Measurements from ENCODE around the gene OTOA. TPM values are rescaled to one million over a fixed set of nuclear protein-coding genes. Genes with fewer than 3 reads are reported as not detected.
A peak's percentile ranks its signal among the peaks of the same experiment; 100 is the strongest.

The OTOA gene
- total RNA-seq, 1 experiment from 2014 or later, result 0.11 TPM

GRCh38 chr16:21685034-21685455 lies 21.3 kb downstream of the OTOA start:
- H3K27ac ChIP-seq (ENCODE audit: insufficient read length, low read depth, low read length), result no peak overlapping the region
- H3K27me3 ChIP-seq (ENCODE audit: insufficient read depth, low read length), result no peaks in the 10 kb centered on the region
- TF ChIP-seq CTCF (conservative IDR thresholded peaks at IDR 0.05), result no peak
- no peak overlapping the region for H3K23ac ChIP-seq (ENCODE audit: insufficient read length, low read depth, low read length)
- H3K79me2 ChIP-seq (ENCODE audit: insufficient read depth, low read length), result no peaks in the 10 kb centered on the region
- peak; percentile 70 for DNase-seq
- no peak overlapping the region for H2BK120ac ChIP-seq (ENCODE audit: low read depth, low read length, poor library complexity, severe bottlenecking)
- Mint-ChIP-seq H3K36me3 (ENCODE audit: insufficient read depth in 1 of 3, low read depth in 3 of 3) (no peaks in the 10 kb centered on the region), H3K27me3 (ENCODE audit: low read depth) (peaks cover 19% of the 10 kb centered on the region), H3K27ac (no peak overlapping the region), H3K4me3 (no peak overlapping the region), H3K9me3 (peaks cover 3 to 5% of the 10 kb centered on the region in 2 experiments; a peak in 4 of 5 replicates), H3K4me1 (peaks cover 2% of the 10 kb centered on the region in 2 experiments; a peak in 1 of 4 replicates)
- H3T11ph ChIP-seq (ENCODE audit: low read length), result no peak overlapping the region
- no peaks in the 10 kb centered on the region for H3K79me1 ChIP-seq (ENCODE audit: insufficient read depth, low read depth, low read length, poor library complexity, severe bottlenecking)
- H2BK15ac ChIP-seq (ENCODE audit: low read depth, low read length), result no peak overlapping the region
- no peak overlapping the region for H3K4ac ChIP-seq (ENCODE audit: low read depth, low read length)
- H4K91ac ChIP-seq (ENCODE audit: insufficient read length, low read depth, low read length), result no peak overlapping the region
- no peaks in the 10 kb centered on the region for H4K20me1 ChIP-seq (ENCODE audit: control insufficient read depth, insufficient read depth, insufficient read length)
- H2BK12ac ChIP-seq (ENCODE audit: insufficient read length, low read depth, low read length), result no peak overlapping the region
- H3K4me2 ChIP-seq (ENCODE audit: insufficient read depth, insufficient read length, low read length), result no peak overlapping the region
- H3K14ac ChIP-seq (ENCODE audit: insufficient read depth, low read length), result no peak overlapping the region
- no peaks in the 10 kb centered on the region for H3K23me2 ChIP-seq (ENCODE audit: insufficient read length, low read depth, low read length, poor library complexity, severe bottlenecking)
- no peak overlapping the region for H2AFZ ChIP-seq (ENCODE audit: low read length)
- H4K8ac ChIP-seq (replicated peaks; ENCODE audit: insufficient read length, low read depth, low read length), result no peak overlapping the region
- no peak overlapping the region for H4K5ac ChIP-seq (ENCODE audit: insufficient read length, low read depth, low read length)
- H3K56ac ChIP-seq (ENCODE audit: insufficient read length, low read depth, low read length), result no peak overlapping the region
- no peaks in the 10 kb centered on the region for H3K9me3 ChIP-seq (ENCODE audit: control insufficient read depth, low read depth, low read length)
- H3K4me1 ChIP-seq (ENCODE audit: insufficient read depth, low read length), result no peaks in the 10 kb centered on the region
- H2BK20ac ChIP-seq (ENCODE audit: low read depth, low read length, poor library complexity, severe bottlenecking), result no peak overlapping the region
- no peak overlapping the region for H3K9ac ChIP-seq (ENCODE audit: extremely low read depth, insufficient read length, low read length)
- no CpG with 5 or more reads among the region's 14 CpGs for WGBS (ENCODE audit: extremely low coverage, insufficient read length, low lambda C conversion rate)
- no peak overlapping the region for H2BK5ac ChIP-seq (ENCODE audit: insufficient read length, low read length)
- H3K18ac ChIP-seq (ENCODE audit: insufficient read length, low read depth, low read length), result no peak overlapping the region
- no peak overlapping the region for H2AK5ac ChIP-seq (ENCODE audit: insufficient read length, low read length)

Data from H9 (cell line).